GM13977 (cell line): ENCODE data around the gene PLXNA2.

ENCODE experiments used
- DNase-seq: peaks from one replicate; pipeline ENCODE4 v3.0.0; 2012; ENCODE audit warnings: low spot score
- CTCF ChIP-seq: IDR thresholded peaks from 2 replicates; pipeline ENCODE4 v1.5.1; 2012; ENCODE audit warnings: mild to moderate bottlenecking, control low read depth; ENCODE audit not compliant: insufficient read depth; ENCODE audit errors: extremely low read depth, missing control alignments
- in situ Hi-C: fragments of 300-500 bp; cut with MboI; formaldehyde crosslinking; loops from one replicate; pipeline ENCODE4 v1.12.0; 2022; ENCODE audit warnings: low sequenced_read_pairs, low pct_unique_long_range_greater_than_20kb, mixed read lengths, inconsistent platforms; ENCODE audit not compliant: unreplicated experiment

PLXNA2 gene

GRCh38 chr1:208027861-208028260 is 216.3 kb downstream of the PLXNA2 start:
- TF ChIP-seq CTCF: no peak
- in situ Hi-C loops: loop anchor here (10.0 kb wide), 1 partner anchor 217 kb away; the partner anchor contains the start of gene PLXNA2
- DNase-seq: no peak

GRCh38 chr1:208026880-208027438 is 217.2 kb downstream of the PLXNA2 start:
- DNase-seq: no peak
- TF ChIP-seq CTCF: no peak
- in situ Hi-C loops: loop anchor here (10.0 kb wide), 1 partner anchor 218 kb away; the partner anchor contains the start of gene PLXNA2

GRCh38 chr1:208025031-208025430 is 219.2 kb downstream of the PLXNA2 start:
- DNase-seq: no peak
- TF ChIP-seq CTCF: no peak
- in situ Hi-C loops: loop anchor here (10.0 kb wide), 1 partner anchor 220 kb away; the partner anchor contains the start of gene PLXNA2

- in situ Hi-C loops: loop anchor here (10.0 kb wide), 1 partner anchor 220 kb away; the partner anchor contains the start of gene PLXNA2
- no peak for TF ChIP-seq CTCF
- no peak for DNase-seq
Observed at GRCh38 chr1:208024406-208024805, 219.8 kb downstream of the PLXNA2 start.

GRCh38 chr1:208019257-208019656 is 224.9 kb downstream of the PLXNA2 start:
- in situ Hi-C loops: no loop called here
- DNase-seq: no peak
- TF ChIP-seq CTCF: no peak

- in situ Hi-C loops: no loop called here
- no peak for TF ChIP-seq CTCF
- no peak for DNase-seq
Observed at GRCh38 chr1:208015255-208015654, 228.9 kb downstream of the PLXNA2 start.
